Myocyte (in vitro differentiated cells): ENCODE data around the gene PPIF. TPM values are rescaled to one million over a fixed set of nuclear protein-coding genes. Genes with fewer than 3 reads are reported as not detected.
A peak's percentile ranks its signal among the peaks of the same experiment; 100 is the strongest.

Experiments
- DNase-seq: peaks from one replicate; pipeline ENCODE4 v3.0.0-alpha.2; 2012; ENCODE audit warnings: low read depth
- total RNA-seq: library from RNA; depleted of rRNA; stranded (reverse); fragments of >200 nt; gene quantifications from 2 replicates; pipeline ENCODE4 v1.2.3, GENCODE V29; 2014

Gene PPIF
- total RNA-seq, 1 donor from 2014 or later, result 24.5 TPM

DNA sequence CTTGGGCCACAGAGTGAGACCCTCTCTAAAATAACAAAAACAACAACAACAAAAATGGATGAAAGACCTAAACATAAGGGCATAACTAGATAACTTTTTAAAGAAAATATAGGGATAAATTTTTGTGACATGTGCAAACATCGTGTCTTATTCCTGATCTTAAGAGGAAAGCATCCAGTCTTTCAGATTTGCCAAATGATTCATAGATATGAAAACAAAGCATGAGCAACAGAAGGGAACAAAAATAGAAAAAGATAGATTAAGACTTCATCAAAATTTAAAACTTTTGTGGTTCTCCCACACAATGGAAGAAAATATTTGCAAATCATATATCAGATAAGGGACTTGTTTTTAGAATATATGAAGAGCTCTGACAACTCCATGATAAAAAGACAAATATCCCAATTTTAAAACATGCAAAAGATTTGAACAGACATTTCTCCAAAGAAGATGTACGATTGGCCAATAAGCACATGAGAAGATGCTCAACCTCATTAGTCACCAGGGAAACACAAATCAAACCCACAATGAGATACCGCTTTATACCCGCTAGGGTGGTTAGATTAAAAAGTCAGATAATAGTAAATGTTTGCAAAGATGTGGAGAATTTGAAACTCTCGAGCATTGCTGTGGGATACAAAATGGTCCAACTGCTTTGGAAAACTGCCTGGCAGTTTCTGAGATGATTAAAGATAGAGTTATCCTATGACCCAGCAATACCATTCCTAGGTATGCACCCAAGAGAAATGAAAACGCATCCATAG lies 20.3 kb downstream of the PPIF start:
- DNase-seq, result no peak

DNA sequence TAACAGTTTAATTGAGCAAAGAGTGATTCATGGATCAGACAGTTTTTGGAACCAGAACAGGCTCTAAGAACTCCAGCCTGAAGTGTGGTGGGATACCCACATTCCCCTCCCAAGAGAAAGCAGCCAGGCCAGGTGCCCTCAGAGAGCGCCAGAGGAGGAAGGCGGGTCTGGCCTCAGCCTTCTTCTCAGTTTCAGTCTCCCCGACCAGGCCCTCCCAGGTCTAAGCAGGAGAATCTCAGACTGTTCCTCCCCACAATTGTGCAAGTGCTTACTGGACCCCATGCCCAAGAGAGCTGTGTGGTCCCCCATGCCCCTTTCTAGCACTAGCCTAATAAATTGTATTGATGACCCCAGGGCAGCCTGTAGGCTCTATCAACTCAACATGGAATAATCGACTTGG lies 25.6 kb downstream of the PPIF start:
- no peak for DNase-seq

DNA sequence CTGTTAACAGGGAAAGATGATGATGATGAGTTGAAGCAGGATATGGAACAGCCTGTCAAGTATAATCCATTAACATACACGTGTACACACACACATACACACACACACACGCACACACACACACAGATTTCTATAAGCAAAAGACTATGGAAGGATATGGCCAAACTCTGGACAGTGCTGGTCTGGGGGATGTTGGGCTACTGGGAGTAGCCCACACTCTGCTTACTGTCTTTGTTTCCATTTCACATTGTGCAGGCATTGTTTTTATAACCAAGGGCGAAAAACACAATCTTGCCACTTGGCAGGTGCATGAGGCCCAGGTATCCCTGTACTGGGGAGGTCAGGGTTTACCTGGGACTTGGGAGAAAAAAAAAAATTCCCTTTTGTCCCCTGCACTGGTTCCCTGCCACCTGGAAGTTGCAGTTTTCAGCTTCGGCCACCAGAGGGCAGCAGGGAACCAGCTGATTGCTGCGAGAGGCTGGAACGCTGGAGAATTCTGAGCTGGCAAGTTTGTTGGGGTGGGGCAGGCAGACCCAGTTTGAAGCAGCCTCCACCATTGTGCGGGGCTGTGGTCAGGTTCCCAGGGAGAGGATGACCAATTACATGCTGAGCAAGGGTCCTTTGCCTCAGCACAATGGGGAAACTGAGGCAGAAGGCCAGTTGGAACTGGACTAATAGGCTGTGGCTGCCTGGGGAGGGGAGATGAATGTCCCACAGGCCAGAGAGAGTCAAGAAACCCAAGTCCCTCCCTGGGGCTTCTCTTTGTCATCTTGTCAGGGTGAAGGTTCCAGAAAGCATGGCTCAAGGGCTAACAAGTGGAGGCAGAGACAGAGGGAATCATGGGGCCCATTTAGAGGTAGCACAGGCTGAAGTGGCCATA lies 27.3 kb downstream of the PPIF start:
- DNase-seq, result peak; percentile 82

DNA sequence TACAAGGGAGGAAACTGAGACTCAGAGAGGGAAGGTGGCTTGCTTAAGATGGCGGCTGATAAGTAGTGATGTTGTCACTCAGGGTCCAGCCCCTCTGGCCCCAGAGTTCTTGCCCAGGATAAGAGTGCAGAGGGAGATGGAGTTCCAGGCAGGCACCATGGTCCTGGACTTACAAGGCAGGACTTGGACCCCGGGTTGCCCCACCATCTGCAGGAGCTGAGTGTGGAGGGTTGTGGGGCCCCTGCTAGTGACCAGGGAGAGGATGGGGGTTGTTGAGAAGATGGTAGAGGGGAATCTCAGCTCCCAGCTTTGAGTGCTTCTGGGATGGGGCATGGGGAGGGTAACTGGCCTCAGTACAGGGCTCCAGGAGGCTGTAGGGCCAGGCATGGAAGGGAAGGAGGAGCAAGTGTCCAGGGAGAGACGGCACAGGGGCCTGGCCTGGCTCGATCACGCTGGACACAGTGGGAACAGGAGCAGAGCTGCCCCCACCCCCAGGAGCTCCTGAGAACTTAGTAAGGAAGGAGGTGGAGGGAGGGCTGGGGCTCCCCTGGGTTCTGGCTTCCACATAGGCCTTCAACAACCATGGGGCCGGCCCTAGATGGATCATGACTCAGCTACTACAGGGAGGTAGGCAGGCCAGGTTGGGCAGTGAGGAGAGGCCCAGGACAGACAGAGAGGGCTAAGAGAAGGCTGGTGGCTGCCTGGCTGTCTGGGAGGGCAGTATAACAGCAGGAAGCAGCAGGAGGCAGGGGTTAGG lies 28.2 kb downstream of the PPIF start:
- DNase-seq, result no peak

DNA sequence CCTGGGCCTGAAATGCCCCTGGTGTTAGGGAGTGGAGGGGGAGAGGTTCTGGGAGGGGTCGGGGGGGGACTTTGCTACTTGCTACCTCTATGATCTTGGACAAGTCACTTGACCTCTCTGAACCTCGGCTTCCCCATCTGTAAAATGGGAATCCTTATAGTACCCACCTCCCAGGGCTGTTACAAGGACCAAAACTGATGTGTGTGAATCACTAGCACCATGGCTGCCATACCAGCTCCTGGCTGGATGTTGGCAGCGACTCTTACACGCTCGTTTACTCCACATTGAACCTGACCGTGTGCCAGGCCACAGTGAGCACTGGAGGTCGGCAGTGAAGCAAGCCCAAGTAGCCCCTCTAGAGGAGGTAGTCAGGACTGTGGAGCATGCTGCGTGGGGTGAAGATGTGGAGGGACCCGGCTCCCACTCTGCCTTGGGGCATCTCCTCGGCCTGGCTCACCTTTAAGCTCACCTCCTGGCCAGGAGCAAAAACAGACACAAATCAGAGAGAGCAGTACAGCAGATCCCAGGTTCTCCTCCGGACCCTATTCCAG lies 28.9 kb downstream of the PPIF start:
- no peak for DNase-seq

DNA sequence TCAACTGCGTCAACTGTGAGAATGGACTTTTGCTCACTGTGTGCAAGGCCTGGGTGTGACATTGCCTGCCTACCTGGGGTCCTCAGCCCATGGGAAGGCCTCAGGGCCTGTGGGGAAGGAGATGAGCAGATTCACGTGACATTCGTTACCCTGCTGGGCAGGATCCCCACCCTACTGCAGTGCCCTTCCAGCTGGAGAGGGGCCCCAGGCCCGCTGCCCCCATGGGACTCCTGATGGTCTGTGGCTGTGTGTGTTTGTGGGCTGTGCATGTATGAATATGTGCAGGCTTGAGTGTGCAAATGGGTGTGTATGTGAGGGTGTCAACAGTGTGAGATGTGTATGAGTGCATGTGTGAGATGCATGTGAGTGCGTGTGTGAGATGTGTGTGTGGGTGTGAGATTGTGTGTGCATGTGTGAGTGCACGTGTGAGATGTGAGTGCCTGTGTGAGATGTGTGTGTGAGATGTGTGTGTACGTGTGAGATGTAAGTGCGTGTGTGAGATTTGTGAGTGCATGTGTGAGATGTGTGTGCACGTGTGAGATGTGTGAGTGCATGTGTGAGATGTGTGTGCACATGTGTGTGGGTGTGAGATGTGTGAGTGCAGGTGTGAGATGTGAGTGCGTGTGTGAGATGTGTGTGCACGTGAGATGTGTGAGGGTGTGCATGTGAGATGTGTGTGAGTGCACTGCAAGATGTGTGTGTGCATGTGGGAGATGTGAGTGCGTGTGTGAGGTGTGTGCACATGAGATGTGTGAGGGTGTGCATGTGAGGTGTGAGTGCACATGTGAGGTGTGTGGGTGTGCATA lies 29.7 kb downstream of the PPIF start:
- DNase-seq, result no peak

DNA sequence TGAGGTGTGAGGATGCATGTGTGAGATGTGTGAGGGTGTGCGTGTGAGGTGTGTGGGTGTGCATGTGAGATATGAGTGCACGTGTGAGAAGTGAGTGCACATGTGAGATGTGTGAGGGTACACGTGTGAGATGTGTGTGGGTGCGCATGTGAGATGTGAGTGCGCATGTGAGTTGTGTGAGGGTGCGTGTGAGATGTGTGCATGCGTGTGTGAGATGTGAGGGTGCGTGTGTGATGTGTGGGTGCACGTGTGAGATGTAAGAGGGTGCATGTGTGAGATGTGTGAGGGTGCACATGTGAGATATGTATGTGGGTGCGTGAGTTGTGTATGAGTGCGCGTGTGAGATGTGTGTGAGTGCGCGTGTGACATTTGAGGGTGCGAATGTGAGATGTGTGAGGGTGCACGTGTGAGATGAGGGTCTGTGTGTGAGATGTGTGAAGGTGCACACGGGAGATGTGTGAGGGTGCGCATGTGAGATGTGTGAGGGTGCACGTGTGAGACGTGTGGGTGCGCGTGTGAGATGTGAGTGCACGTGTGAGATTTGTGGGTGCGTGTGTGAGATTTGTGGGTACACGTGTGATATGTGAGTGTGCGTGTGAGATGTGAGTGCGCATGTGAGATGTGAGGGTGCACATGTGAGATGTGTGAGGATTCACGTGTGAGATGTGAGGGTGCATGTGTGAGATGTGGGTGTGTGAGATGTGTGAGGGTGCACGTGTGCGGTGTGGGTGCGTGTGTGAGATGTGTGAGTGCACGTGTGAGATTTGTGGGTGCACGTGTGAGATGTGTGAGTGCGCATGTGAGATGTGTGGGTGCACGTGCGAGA lies 30.5 kb downstream of the PPIF start:
- no peak for DNase-seq

DNA sequence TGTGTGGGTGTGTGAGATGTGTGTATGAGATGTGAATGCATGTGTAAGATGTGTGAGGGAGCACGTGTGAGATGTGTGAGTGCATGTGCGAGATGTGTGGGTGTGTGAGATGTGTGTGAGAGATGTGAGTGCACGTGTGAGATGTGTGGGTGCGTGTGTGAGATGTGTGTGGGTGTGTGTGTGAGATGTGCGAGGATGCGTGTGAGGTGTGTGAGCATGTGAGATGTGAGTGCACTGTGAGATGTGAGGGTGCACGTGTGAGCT lies 31.0 kb downstream of the PPIF start:
- no peak for DNase-seq

DNA sequence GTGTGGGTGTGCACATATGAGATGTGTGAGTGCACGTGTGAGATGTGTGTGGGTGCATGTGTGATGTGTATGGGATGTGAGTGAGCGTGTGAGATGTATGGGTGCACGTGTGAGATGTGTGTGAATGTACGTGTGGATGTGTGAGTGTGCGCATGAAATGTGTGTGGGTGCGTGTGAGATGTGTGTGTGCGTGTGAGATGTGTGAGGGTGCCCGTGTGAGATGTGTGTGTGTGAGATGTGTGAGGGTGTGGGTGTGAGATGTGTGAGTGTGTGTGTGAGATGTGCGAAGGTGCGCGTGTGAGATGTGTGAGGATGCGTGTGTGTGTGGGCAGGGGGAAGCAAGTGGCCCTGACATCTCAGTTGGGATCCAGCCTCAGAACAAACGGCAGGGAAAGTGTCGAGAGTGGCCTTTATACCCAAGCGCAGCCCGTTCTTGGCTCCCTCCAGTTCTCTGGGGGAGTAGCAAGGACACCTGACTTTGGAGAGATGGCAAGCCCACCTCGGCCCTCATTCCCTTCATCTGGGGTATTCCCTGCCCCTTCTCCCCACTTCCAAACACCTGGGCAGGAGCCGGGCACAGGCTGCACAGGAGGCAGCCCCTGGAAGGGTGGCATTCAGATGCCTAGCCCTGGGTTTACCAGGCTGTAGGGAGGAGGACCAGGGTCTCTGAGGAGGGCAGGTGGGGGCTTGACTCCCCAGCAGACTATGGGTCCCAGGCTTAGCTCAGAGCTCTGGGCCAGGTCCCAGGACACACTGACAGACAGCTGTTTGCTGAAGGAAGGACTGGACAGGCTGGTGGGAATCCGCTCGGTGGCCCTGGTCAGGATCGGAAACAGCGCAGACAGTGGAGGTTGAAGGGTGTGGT lies 31.6 kb downstream of the PPIF start:
- no peak for DNase-seq

DNA sequence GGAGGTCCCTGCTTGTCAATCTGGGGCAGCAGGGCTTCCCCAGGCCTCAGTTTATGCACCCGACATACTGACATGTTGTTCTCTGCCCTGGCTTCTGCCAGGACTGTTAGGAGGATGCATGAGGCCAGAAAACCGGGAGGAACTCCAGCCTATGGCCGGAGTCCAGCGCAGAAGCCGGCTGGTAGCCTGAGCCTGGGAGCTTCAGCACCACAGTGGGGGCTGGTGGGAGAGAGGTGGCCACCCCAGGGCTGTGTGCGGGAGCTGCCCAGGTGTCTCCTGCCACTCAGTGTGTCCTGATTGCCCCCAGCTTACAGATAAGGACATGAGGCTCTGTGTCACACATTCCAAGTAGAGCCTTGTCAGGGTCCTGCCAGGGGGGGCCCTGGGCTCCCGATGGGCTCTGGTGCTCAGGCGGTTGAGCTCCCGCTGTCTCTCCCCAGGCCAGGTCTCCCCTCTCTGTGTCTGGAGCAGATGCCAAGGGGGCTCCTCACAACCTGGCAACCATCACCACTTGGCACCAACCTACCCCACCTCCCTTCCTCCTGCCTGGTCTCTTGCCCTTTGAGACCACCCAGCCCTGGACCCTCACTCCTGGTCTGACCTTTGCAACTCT lies 32.3 kb downstream of the PPIF start:
- DNase-seq, result no peak

DNA sequence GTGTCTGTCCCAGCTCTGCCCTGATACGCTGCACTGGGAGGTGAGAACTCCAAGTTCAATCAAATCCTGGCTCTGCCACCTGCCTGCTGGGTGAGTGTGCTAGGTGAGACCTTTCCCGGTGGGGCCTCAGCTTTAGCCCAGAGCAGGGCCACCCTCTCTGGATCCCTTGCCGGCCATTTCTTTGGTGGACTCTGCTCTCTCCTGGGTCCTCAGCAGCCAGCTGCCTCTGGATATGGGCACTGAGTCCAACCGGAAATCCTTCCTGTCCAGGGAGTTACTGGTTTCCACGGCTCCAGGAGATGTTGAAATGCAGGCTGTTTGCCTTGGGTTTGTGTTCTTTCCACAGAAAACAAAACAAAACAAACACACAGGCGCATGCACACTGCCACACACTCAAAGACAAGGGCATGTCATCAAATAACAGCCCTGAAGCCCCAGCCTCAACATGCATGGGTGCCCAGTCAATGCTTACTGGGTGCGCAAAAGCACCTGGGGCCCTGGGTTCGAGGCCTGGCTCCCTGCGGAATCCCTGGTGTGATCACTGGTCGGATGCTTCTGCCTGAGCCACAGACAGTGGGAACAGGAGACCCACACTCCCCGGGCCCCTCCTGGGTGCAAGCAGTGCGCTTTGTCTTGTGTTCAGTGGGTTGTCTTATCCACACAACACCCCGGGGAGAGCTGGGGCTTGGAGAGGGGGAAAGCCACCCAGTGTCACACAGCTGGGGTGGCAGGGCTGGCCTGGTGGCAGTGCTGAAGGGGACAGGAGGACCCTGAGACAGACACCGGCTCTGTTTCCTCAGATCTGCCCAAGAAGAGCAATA lies 33.1 kb downstream of the PPIF start:
- DNase-seq, result peak; percentile 55

DNA sequence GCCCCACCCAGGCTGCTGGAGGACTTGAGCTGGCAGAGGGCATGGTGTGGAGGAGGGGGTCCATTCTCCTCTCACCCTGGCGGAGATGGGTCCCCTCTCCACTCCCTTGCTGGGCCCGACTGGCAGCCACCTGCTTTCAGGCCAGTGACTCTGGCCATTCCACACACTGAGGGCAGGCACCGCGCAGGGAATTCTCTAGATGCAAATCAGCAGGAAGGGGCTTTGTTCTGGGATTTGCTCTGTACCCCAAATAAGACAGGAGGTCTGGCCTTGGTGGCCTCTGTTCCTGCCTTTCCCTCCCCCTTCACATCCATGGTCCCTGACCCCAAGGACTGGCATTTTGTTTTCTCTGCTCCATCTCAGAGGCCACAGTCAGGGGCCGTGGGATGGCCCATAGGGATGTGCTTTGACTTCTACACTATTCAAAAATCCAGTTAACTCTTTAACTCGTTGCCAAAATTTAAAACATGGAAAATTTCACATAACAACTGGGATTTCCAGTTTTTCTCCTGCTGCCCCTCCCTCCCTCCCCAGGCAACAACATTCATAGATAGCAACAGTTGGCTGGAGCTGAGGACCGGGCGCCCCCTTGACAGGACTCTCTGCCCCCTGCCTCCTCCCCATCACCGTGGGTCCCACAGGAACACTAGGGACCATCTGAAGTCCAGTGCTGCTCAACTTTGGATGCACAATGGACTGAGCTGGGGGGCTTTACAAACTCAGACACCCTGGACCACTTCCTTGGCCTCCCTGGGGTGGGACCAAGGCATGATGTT lies 33.9 kb downstream of the PPIF start:
- no peak for DNase-seq

DNA sequence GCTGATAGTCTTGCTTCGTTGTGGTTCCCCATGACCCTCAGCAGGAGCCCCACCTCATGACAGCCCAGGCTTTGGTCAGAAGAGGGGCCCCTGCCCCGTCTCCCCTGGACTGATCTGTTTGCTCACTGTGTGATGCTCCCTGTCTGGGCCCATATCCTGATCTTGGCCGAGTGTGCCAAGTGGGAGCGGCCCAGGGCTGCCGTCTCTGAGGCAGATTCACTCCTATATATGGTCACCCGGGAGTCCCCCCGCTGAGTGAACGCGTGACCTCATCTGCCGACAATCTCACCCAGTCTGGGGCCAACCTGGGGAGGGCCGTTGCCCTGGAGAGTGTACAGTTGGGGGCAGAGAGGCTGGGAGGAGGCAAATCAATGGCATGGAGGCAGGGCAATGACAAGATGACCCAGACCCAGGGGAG lies 34.5 kb downstream of the PPIF start:
- DNase-seq, result peak; percentile 72

DNA sequence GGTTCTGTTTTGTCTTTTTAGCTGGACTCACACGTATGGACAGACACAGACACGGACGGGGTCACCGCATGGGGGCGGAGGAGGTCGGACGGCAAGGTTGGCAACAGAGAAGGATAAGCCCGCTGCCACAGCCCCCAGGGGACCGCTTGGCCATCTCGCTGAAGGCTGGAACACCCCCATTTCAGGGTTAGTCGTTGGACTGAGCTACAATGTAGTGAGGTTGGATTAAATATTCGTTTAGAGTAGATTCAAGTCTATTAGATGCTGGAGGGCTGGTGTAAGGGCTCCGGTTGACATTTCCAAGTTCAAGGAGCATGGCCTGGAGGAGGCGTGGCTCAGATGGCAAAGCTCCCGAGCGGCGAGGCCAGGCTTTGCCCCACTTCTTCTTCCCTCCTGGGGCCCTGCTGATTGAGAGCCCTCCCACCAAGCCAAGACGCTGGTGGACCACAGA lies 35.2 kb downstream of the PPIF start:
- DNase-seq, result no peak

DNA sequence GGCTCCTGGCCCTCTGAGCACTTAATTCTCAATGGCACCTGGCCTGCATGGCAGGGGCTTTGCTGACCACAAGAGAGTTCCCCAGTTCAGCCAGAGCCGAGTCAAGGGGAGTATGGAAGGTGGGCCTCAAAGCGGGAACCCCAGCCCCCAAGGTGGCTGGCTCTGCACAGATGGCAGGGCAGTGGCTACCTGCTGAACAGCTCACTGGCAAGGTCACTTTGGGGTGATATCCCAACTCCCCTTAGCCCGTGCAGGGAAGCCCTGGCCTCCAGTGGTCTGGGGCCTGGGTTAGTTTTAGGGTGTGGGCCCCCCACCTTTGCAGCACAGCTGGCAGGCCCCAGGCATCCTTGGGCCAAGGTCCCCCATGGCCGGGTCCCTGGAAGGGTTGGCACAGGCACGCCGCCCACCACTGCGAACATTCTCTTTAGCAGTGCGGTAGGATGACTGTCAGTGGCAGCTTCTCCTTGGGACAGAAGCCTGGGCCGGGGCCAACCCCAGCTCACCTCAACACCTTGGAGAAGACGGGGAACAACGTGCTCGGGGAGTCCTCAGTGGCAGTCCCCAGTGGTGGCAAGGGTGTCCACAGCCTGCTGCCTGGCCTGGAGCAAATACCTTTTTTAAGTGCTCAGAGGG lies 36.8 kb downstream of the PPIF start:
- DNase-seq, result no peak

DNA sequence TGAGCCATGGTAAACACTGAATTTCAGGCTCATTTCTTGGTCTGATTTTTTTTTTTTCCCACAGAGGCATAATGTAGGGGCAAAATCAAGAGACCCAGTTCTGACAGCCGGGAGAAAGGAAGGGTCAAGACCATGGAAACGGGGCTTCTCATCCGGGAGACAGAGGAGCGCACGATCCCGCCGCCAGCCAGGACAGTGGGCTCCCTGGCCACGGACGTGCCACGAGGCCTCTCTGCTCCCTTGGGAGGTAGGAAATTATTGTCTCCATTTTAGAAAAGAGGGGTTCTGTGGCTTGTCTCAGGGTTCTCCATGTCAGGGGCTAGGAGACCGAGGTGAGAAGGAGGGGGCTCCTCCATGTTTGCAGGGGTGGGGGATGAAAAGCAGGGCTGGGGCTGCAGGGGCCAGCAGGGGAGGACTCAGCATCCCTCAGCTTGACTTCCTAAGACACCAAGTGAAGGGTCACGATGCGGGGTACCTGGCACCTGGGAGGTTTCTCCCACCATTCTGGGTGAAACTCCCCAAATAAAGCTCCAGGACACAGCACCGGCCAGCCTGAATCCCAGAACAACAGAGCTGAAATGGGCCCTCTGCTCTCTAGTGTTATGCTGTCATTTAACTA lies 37.6 kb downstream of the PPIF start:
- no peak for DNase-seq
